ENCODE results near the gene HSPB6. TPM values are rescaled to one million over a fixed set of nuclear protein-coding genes. Genes with fewer than 3 reads are reported as not detected.
A peak's percentile ranks its signal among the peaks of the same experiment; 100 is the strongest.
"Not testable (repeated sequence)": the region's sequence is repeated elsewhere in the genome, so short reads cannot be mapped to it uniquely, and the experiment has no call there.

Gene HSPB6
- total RNA-seq, 1 donor from 2014 or later, result 0.17 TPM

DNA sequence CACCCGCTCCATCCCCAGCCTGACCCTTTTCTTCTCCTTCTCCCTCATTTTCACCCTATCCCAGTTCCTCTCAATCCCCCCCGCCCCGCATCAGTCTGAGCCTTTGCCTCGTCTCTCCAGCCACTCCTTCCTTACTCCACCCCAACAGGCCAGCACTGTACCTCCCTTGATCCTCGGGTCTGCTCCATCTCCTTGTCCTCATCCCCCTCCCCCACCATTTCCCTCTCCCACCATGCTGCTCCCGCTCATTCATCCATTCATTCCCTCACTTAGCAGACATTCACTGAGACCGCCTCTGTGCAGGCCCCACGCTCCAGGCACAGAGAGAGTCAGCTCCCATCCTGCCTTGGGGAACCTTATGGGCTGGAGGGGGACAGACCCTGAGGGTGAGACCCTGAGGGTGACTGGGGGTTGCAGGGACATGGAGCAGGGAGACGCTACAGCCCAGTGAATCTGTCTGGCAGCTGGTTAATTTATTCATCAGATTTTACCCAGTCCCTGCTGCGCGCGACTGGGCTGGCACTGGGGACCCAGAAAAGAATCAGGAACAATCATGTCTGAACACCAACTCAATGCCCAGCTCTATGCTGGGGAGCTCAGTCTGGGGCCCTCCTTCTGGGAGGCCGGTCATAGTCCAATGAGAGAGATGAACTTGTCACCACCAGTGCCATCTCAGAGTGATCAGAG is 19.4 kb upstream of the HSPB6 start:
- H3K27me3 ChIP-seq (ENCODE audit: control insufficient read depth, insufficient read depth, low read length), result no peaks in the 10 kb centered on the region
- no peak for DNase-seq (ENCODE audit: low read depth)
- TF ChIP-seq, protein P1, sequence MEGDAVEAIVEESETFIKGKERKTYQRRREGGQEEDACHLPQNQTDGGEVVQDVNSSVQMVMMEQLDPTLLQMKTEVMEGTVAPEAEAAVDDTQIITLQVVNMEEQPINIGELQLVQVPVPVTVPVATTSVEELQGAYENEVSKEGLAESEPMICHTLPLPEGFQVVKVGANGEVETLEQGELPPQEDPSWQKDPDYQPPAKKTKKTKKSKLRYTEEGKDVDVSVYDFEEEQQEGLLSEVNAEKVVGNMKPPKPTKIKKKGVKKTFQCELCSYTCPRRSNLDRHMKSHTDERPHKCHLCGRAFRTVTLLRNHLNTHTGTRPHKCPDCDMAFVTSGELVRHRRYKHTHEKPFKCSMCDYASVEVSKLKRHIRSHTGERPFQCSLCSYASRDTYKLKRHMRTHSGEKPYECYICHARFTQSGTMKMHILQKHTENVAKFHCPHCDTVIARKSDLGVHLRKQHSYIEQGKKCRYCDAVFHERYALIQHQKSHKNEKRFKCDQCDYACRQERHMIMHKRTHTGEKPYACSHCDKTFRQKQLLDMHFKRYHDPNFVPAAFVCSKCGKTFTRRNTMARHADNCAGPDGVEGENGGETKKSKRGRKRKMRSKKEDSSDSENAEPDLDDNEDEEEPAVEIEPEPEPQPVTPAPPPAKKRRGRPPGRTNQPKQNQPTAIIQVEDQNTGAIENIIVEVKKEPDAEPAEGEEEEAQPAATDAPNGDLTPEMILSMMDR (IDR thresholded peaks at IDR 0.05; ENCODE audit: insufficient read depth, low read length, poor library complexity, severe bottlenecking), result no peak
- H3K4me3 ChIP-seq (ENCODE audit: low read depth, low read length), result peak overlapping the region; percentile 76
- no peaks in the 10 kb centered on the region for H3K36me3 ChIP-seq (ENCODE audit: control insufficient read depth, insufficient read depth, low read length)

DNA sequence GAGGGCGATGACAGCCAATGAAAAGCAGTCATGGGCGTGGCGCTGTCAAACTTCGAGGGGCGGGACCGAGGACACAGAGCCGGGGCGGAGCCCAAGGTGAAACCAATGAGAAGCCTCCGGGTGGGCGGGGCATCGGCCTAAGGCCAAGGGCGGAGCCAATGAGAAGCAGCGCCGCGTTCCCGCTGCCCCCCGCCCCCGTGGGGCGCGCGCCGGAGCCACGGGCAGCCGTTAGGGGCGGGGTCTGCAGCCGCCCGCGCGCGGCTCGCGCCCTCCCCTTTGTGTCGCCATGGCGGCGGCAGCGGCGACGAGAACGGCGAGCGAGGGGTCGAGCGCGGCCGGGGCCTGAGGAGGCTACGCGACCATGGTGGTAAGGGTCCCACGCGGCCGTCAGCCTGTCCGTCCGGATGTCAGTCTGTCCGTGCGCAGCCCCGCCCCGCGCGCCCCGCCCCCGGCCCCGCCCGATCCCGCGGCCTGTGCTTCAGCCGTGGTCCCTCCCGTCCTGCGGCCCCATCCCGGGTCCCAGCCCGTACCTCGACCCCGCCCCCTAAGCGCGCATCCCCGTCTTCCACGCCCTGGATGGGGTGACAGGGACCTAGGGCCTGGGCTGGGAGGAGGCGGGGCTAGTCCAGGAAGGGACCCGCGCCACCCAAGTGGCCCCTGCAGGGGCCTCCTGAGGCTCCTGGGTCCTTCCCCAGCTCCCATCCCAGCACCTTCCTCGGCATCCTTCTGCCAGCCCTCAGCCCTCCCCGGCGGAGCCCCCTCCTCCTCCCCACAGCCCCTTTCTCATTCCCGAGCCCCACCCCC is 18.7 kb upstream of the HSPB6 start, which contains the start of gene ARHGAP33:
TSS of gene ARHGAP33 (plus strand) at position 267 of the 804 bp plus-strand sequence. CDS start at position 362, 95 bp downstream.
- no peaks in the 10 kb centered on the region for H3K36me3 ChIP-seq (ENCODE audit: control insufficient read depth, insufficient read depth, low read length)
- TF ChIP-seq, protein P1 (IDR thresholded peaks at IDR 0.05; ENCODE audit: insufficient read depth, low read length, poor library complexity, severe bottlenecking), result no peak
- H3K27me3 ChIP-seq (ENCODE audit: control insufficient read depth, insufficient read depth, low read length), result no peaks in the 10 kb centered on the region
- peak within 1 kb of the TSS; percentile 76 for H3K4me3 ChIP-seq (ENCODE audit: low read depth, low read length)
- DNase-seq (ENCODE audit: low read depth), result peak; percentile 67

DNA sequence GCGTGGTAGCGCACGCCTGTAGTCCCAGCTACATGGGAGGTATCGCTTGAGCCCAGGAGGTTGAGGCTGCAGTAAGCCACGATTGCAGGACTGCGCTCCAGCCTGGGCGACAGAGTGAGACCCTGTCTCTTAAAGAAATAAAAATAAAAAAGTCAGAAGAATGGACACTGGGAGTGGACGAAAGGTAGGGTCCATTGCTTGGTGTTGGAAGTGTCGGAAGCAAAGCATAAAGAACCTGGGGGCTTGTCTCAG is 18.1 kb upstream of the HSPB6 start:
- DNase-seq (ENCODE audit: low read depth), result no peak
- TF ChIP-seq, protein P1 (IDR thresholded peaks at IDR 0.05; ENCODE audit: insufficient read depth, low read length, poor library complexity, severe bottlenecking), result no peak
- H3K27me3 ChIP-seq (ENCODE audit: control insufficient read depth, insufficient read depth, low read length), result no peaks in the 10 kb centered on the region
- H3K36me3 ChIP-seq (ENCODE audit: control insufficient read depth, insufficient read depth, low read length), result no peaks in the 10 kb centered on the region
- H3K4me3 ChIP-seq (ENCODE audit: low read depth, low read length), result no peak overlapping the region

DNA sequence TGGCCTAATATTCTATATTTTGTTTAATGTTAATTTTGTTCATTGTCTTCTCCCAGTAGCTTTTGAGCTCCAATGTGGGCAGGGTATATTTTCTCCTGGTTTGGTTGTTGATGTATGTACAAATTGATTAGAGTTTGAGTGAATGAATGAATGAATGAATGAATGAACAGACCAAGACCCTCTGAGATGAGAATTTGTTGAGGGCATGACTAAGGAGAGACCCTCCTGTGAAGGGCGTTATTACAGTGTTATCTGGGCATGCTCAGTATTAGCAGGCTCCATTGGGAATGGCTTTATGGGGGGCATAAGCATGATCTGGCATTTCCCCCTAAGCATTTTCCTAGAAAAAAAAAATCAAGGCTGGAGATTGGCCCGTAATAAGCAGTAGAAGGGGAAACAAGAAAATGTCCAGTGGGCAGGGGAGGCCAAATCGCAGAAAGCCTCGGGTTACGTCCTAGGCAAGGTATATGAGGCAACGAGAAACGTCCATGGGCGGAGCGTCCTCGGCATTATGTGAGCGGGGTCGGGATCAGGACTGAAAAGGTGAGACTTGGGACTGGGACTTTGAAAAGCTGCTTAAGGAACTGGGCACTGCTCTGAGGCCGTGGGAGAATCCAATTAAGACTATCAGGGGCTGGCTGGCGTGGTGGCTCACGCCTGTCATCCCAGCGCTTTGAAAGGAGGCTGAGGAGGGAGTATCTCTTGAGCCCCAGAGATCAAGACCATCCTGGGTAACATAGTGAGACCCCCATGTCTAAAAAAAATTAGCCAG is 17.6 kb upstream of the HSPB6 start:
- DNase-seq (ENCODE audit: low read depth), result no peak
- Histone ChIP-seq H3K4me3 (ENCODE audit: low read depth, low read length) (no peak overlapping the region), H3K36me3 (ENCODE audit: control insufficient read depth, insufficient read depth, low read length) (no peaks in the 10 kb centered on the region), H3K27me3 (ENCODE audit: control insufficient read depth, insufficient read depth, low read length) (no peaks in the 10 kb centered on the region)
- TF ChIP-seq, protein P1 (IDR thresholded peaks at IDR 0.05; ENCODE audit: insufficient read depth, low read length, poor library complexity, severe bottlenecking), result no peak

DNA sequence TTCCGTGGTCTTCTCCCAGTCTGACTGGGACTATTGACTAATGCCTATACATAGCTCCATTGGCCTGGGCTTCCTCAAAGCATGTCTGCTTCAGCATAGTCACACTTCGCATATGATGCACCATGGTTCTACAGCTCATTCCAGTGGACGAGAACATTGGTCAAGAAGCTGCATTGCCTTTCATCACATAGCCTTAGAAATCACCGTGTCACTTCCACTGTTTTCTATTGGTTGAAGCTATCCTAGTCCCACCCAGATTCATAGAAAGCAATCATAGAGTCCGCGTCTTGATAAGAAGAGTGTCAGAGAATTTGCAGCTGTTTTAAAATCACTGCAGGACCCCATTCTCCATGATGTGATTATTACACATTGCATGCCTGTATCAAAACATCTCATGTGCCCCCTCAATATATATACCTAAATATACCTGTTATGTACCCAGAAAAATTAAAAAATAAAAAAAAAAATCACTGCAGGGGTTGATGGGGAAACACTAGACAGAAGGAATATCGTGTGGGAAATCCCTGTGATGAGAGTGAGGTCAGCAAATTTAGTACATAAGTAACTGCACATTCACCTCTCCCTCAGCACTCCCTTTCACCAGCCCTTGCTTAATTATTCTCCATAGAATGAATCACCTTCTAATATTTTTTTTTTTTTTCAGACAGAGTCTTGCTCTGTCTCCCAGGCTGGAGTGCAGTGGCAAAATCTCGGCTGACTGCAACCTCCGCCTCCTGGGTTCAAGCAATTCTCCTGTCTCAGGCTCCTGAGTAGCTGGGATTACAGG is 16.4 kb upstream of the HSPB6 start:
- DNase-seq (ENCODE audit: low read depth), result peak; percentile 47
- Histone ChIP-seq H3K4me3 (ENCODE audit: low read depth, low read length) (no peak overlapping the region), H3K36me3 (ENCODE audit: control insufficient read depth, insufficient read depth, low read length) (no peaks in the 10 kb centered on the region), H3K27me3 (ENCODE audit: control insufficient read depth, insufficient read depth, low read length) (no peaks in the 10 kb centered on the region)
- TF ChIP-seq, protein P1 (IDR thresholded peaks at IDR 0.05; ENCODE audit: insufficient read depth, low read length, poor library complexity, severe bottlenecking), result no peak

DNA sequence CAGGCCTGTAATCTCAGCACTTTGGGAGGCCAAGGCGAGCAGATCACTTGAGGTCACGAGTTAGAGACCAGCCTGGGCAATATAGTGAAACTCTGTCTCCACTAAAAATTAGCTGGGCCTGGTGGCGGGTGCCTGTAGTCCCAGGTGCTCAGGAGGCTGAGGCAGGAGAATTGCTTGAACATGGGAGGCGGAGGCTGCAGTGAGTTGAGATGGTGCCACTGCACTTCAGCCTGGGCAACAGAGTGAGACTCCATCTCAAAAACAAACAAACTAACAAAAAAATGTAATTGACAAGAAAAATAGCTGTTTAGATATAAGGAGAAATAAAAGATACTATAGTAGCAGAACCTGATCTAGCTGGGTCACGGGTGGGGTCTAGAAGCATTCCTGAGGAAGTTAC is 15.5 kb upstream of the HSPB6 start:
- H3K27me3 ChIP-seq (ENCODE audit: control insufficient read depth, insufficient read depth, low read length); DNase-seq (ENCODE audit: low read depth); H3K36me3 ChIP-seq (ENCODE audit: control insufficient read depth, insufficient read depth, low read length); H3K4me3 ChIP-seq (ENCODE audit: low read depth, low read length): not testable (repeated sequence)

Measured in kidney epithelial cell (primary cell).